HEK293 (cell line): ENCODE data around the gene KCTD21.
"Not testable (repeated sequence)": the region's sequence is repeated elsewhere in the genome, so short reads cannot be mapped to it uniquely, and the experiment has no call there.

Experiments used
- CTCF ChIA-PET: fragments of 350-600 bp; formaldehyde crosslinking; extraction: SDS; loops from one replicate; lab custom pipeline; 2021; ENCODE audit warnings: antibody characterized with exemption; lab: Yijun Ruan, JAX
- POLR2A ChIA-PET: fragments of 300-600 bp; formaldehyde crosslinking; extraction: SDS; loops from one replicate; lab custom pipeline; 2020; ENCODE audit warnings: antibody characterized with exemption, inconsistent platforms; lab: Yijun Ruan, JAX
- H3K27ac ChIP-seq: fragments of 200-500 bp; sonication (Bioruptor generic); 2 replicates; pipeline ENCODE4 v1.5.1; 2014; ENCODE audit warnings: low read depth, low read length, control low read depth, inconsistent platforms; ENCODE audit errors: extremely low read depth
- H3K36me3 ChIP-seq, 2 experiments: fragments of 200-500 bp in 1 of 2; sonication (Bioruptor generic) in 1 of 2; 1 replicate in 1 of 2; 2 replicates in 1 of 2; pipeline ENCODE4 v1.5.1; 2014 to 2017; ENCODE audit warnings: inconsistent platforms in 2 of 2, low read length in 2 of 2; ENCODE audit not compliant: control insufficient read depth in 2 of 2, insufficient read depth in 1 of 2
- H3K4me1 ChIP-seq: fragments of 200-500 bp; sonication (Bioruptor generic); 2 replicates; pipeline ENCODE4 v1.5.1; 2014; ENCODE audit warnings: mild to moderate bottlenecking, low read length, inconsistent platforms; ENCODE audit not compliant: control insufficient read depth, insufficient read depth
- H3K4me3 ChIP-seq: 2 replicates; pipeline ENCODE4 v1.5.1; 2011; ENCODE audit warnings: low read depth, mild to moderate bottlenecking, control low read depth, low read length, moderate library complexity
- H3K9me3 ChIP-seq: fragments of 200-500 bp; sonication (Bioruptor generic); 2 replicates; pipeline ENCODE4 v1.5.1; 2014; ENCODE audit warnings: low read depth, low read length, inconsistent platforms; ENCODE audit not compliant: control insufficient read depth, insufficient read depth
- BCL11A ChIP-seq: fragments of 450-650 bp; formaldehyde crosslinking; IDR thresholded peaks from 2 replicates; pipeline ENCODE4 v1.5.1; 2016; ENCODE audit warnings: low read depth, missing biosample characterization, missing genetic modification characterization
- GLIS2 ChIP-seq: fragments of 450-650 bp; formaldehyde crosslinking; IDR thresholded peaks from 2 replicates; pipeline ENCODE4 v1.5.1; 2016; ENCODE audit warnings: missing biosample characterization, missing genetic modification characterization
- SP3 ChIP-seq: fragments of 450-650 bp; formaldehyde crosslinking; IDR thresholded peaks from 2 replicates; pipeline ENCODE4 v1.5.1; 2016; ENCODE audit warnings: missing biosample characterization, missing genetic modification characterization
- ZNF121 ChIP-seq: fragments of 450-650 bp; formaldehyde crosslinking; IDR thresholded peaks from 2 replicates; pipeline ENCODE4 v1.5.1; 2016; ENCODE audit warnings: missing biosample characterization, missing genetic modification characterization
- ZNF132 ChIP-seq: fragments of 450-650 bp; formaldehyde crosslinking; IDR thresholded peaks from 2 replicates; pipeline ENCODE4 v1.5.1; 2017; ENCODE audit warnings: missing biosample characterization, missing genetic modification characterization, borderline replicate concordance
- ZNF174 ChIP-seq: fragments of 450-650 bp; formaldehyde crosslinking; IDR thresholded peaks from 2 replicates; pipeline ENCODE4 v1.5.0; 2017; ENCODE audit warnings: missing biosample characterization, mild to moderate bottlenecking, missing genetic modification characterization
- ZNF488 ChIP-seq: fragments of 450-650 bp; formaldehyde crosslinking; IDR thresholded peaks from 2 replicates; pipeline ENCODE4 v1.5.1; 2016; ENCODE audit warnings: missing biosample characterization, missing genetic modification characterization
- ZNF529 ChIP-seq: fragments of 450-650 bp; formaldehyde crosslinking; IDR thresholded peaks from 2 replicates; pipeline ENCODE4 v1.5.1; 2017; ENCODE audit warnings: missing genetic modification characterization, missing biosample characterization; ENCODE audit not compliant: insufficient replicate concordance
- ZNF555 ChIP-seq: fragments of 450-650 bp; formaldehyde crosslinking; conservative IDR thresholded peaks from 2 replicates; pipeline ENCODE4 v1.5.1; 2017; ENCODE audit warnings: missing biosample characterization, mild to moderate bottlenecking, missing genetic modification characterization, inconsistent platforms
- TF ChIP-seq, protein P1 (sequence below): fragments of 450-650 bp; formaldehyde crosslinking; IDR thresholded peaks from 2 replicates; pipeline ENCODE4 v1.5.1; 2017; ENCODE audit warnings: missing biosample characterization, missing genetic modification characterization
- TF ChIP-seq, protein P2 (sequence below): sonication (generic); formaldehyde crosslinking; IDR thresholded peaks from 2 replicates; pipeline ENCODE4 v1.8.1; 2022; ENCODE audit warnings: mild to moderate bottlenecking, moderate library complexity, missing genetic modification reagents
- TF ChIP-seq, protein P3 (sequence below): fragments of 450-650 bp; formaldehyde crosslinking; IDR thresholded peaks from 2 replicates; pipeline ENCODE4 v1.5.1; 2016; ENCODE audit warnings: missing biosample characterization, missing genetic modification characterization

The KCTD21 gene

GRCh38 chr11:78224906-78225420, 36.5 kb upstream of the KCTD21 start:
- POLR2A ChIA-PET = no interaction called here
- no peak overlapping the region for H3K27ac ChIP-seq
- no peak for TF ChIP-seq BCL11A (tag by site-specific recombination)
- TF ChIP-seq, protein P1, sequence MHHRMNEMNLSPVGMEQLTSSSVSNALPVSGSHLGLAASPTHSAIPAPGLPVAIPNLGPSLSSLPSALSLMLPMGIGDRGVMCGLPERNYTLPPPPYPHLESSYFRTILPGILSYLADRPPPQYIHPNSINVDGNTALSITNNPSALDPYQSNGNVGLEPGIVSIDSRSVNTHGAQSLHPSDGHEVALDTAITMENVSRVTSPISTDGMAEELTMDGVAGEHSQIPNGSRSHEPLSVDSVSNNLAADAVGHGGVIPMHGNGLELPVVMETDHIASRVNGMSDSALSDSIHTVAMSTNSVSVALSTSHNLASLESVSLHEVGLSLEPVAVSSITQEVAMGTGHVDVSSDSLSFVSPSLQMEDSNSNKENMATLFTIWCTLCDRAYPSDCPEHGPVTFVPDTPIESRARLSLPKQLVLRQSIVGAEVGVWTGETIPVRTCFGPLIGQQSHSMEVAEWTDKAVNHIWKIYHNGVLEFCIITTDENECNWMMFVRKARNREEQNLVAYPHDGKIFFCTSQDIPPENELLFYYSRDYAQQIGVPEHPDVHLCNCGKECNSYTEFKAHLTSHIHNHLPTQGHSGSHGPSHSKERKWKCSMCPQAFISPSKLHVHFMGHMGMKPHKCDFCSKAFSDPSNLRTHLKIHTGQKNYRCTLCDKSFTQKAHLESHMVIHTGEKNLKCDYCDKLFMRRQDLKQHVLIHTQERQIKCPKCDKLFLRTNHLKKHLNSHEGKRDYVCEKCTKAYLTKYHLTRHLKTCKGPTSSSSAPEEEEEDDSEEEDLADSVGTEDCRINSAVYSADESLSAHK (tag by site-specific recombination) = no peak
- TF ChIP-seq, all 188 proteins: peak for 0
- H3K36me3 ChIP-seq = peaks cover 0 to 43% of the 10 kb centered on the region in 2 experiments; a peak in 1 of 3 replicates
- no peak overlapping the region for H3K4me3 ChIP-seq
- H3K9me3 ChIP-seq = no peaks in the 10 kb centered on the region
- no peaks in the 10 kb centered on the region for H3K4me1 ChIP-seq
- CTCF ChIA-PET = interaction anchor here (0.5 to 1.4 kb wide), 2 partner anchors 340 to 361 kb away, joined by 3 to 11 read pairs; no protein-coding TSS in a partner anchor

GRCh38 chr11:78224506-78224905, 36.1 kb upstream of the KCTD21 start:
- CTCF ChIA-PET = interaction anchor here (0.5 kb wide), 1 partner anchor 361 kb away, joined by 3 read pairs; no protein-coding TSS in a partner anchor
- Histone ChIP-seq H3K27ac (no peak overlapping the region), H3K9me3 (no peaks in the 10 kb centered on the region), H3K36me3 (peaks cover 0 to 47% of the 10 kb centered on the region in 2 experiments; a peak in 1 of 3 replicates), H3K4me3 (no peak overlapping the region), H3K4me1 (no peaks in the 10 kb centered on the region)
- TF ChIP-seq ZNF488 = no peak
- POLR2A ChIA-PET = no interaction called here

GRCh38 chr11:78223320-78223954, 35.0 kb upstream of the KCTD21 start:
- H3K27ac ChIP-seq = no peak overlapping the region
- H3K36me3 ChIP-seq = peaks cover 0 to 57% of the 10 kb centered on the region in 2 experiments; a peak in 1 of 3 replicates
- no peaks in the 10 kb centered on the region for H3K4me1 ChIP-seq
- ChIA-PET POLR2A (no interaction called here), CTCF (interaction anchor here (1.2 kb wide), 1 partner anchor 341 kb away, joined by 3 read pairs; no protein-coding TSS in a partner anchor)
- H3K9me3 ChIP-seq = no peaks in the 10 kb centered on the region
- no peak for TF ChIP-seq ZNF174 (tag by site-specific recombination)
- no peak overlapping the region for H3K4me3 ChIP-seq

DNA sequence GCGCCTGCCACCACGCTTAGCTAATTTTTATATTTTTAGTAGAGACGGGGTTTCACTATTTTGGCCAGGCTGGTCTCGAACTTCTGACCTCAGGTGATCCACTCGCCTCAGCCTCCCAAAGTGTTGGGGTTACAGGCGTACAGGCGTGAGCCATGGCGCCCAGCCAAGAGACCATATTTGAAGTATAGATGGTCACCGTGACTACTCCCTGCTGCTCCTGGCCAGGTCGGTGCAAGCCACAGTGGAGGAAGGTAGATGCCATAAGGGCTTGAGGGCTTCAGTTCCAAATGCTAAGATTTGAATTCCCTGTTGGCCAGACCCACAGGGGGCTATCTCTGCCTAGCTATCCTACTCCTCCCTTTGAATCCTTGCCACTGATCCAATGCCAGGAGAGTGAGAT, 34.3 kb upstream of the KCTD21 start:
- H3K9me3 ChIP-seq, H3K4me3 ChIP-seq, CTCF ChIA-PET, H3K27ac ChIP-seq, POLR2A ChIA-PET, H3K4me1 ChIP-seq: not testable (repeated sequence)
- H3K36me3 ChIP-seq = peaks cover 0 to 63% of the 10 kb centered on the region in 2 experiments; a peak in 1 of 3 replicates

GRCh38 chr11:78221396-78222315, 33.2 kb upstream of the KCTD21 start:
- no peak overlapping the region for H3K4me3 ChIP-seq
- H3K4me1 ChIP-seq = no peaks in the 10 kb centered on the region
- peaks cover 0 to 68% of the 10 kb centered on the region in 2 experiments; a peak in 1 of 3 replicates for H3K36me3 ChIP-seq
- no peak overlapping the region for H3K27ac ChIP-seq
- no peaks in the 10 kb centered on the region for H3K9me3 ChIP-seq
- ChIA-PET CTCF (no interaction called here), POLR2A (no interaction called here)
- TF ChIP-seq, protein P2, sequence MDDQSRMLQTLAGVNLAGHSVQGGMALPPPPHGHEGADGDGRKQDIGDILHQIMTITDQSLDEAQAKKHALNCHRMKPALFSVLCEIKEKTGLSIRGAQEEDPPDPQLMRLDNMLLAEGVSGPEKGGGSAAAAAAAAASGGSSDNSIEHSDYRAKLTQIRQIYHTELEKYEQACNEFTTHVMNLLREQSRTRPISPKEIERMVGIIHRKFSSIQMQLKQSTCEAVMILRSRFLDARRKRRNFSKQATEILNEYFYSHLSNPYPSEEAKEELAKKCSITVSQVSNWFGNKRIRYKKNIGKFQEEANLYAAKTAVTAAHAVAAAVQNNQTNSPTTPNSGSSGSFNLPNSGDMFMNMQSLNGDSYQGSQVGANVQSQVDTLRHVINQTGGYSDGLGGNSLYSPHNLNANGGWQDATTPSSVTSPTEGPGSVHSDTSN = no peak
- TF ChIP-seq GLIS2 (tag by site-specific recombination) (no peak), ZNF555 (no peak), ZNF121 (tag by site-specific recombination) (no peak), ZNF132 (tag by site-specific recombination) (no peak), SP3 (tag by site-specific recombination) (no peak), ZNF529 (tag by site-specific recombination) (no peak)
- TF ChIP-seq, protein P3, sequence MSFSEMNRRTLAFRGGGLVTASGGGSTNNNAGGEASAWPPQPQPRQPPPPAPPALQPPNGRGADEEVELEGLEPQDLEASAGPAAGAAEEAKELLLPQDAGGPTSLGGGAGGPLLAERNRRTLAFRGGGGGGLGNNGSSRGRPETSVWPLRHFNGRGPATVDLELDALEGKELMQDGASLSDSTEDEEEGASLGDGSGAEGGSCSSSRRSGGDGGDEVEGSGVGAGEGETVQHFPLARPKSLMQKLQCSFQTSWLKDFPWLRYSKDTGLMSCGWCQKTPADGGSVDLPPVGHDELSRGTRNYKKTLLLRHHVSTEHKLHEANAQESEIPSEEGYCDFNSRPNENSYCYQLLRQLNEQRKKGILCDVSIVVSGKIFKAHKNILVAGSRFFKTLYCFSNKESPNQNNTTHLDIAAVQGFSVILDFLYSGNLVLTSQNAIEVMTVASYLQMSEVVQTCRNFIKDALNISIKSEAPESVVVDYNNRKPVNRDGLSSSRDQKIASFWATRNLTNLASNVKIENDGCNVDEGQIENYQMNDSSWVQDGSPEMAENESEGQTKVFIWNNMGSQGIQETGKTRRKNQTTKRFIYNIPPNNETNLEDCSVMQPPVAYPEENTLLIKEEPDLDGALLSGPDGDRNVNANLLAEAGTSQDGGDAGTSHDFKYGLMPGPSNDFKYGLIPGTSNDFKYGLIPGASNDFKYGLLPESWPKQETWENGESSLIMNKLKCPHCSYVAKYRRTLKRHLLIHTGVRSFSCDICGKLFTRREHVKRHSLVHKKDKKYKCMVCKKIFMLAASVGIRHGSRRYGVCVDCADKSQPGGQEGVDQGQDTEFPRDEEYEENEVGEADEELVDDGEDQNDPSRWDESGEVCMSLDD (tag by site-specific recombination) = no peak
